ENCODE measurements around the gene TACSTD2. TPM values are rescaled to one million over a fixed set of nuclear protein-coding genes. Genes with fewer than 3 reads are reported as not detected.
"Not testable (repeated sequence)": the region's sequence is repeated elsewhere in the genome, so short reads cannot be mapped to it uniquely, and the experiment has no call there.

Gene TACSTD2
- total RNA-seq, 1 experiment from 2014 or later = 12.2 TPM

DNA sequence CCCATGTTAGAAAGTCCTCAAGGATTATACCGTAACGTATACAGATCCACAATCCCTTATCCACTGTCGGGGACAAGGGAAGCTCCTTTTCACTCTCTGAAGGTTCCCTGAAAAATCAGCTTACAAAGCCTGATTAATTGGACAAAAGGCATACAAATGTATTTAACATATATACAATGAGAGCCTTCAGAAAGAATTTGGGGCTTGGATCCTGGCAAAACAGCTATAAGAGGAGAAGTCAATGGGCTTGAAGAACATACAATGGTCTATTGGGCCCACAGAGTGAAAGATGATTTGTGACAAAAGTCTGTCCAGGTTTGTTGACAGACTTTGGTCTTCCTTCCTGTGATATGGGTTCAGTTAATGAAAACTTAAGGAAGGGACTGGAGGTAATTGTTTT is 10.7 kb downstream of the TACSTD2 start:
- ChIA-PET POLR2A (no interaction called here), CTCF (no interaction called here), RAD21 (ENCODE audit: low non-redundant PET in 1 of 2, low total read pairs in 2 of 2, uncharacterized antibody in 2 of 2, unreplicated experiment in 2 of 2) (no interaction called here)
- H3K79me2 ChIP-seq (ENCODE audit: insufficient read depth, low read length) = no peaks in the 10 kb centered on the region
- intact Hi-C loops (cut with micrococcal nuclease) = no loop called here
- no peak overlapping the region for H2AFZ ChIP-seq (ENCODE audit: low read depth, low read length, poor library complexity, severe bottlenecking)
- H3K9me3 ChIP-seq (ENCODE audit: control insufficient read depth in 1 of 2, insufficient read depth in 1 of 2, low read depth in 1 of 2, low read length in 2 of 2) = no peaks in the 10 kb centered on the region
- H3K9ac ChIP-seq (ENCODE audit: low read length) = no peak overlapping the region
- TF ChIP-seq, protein P1, sequence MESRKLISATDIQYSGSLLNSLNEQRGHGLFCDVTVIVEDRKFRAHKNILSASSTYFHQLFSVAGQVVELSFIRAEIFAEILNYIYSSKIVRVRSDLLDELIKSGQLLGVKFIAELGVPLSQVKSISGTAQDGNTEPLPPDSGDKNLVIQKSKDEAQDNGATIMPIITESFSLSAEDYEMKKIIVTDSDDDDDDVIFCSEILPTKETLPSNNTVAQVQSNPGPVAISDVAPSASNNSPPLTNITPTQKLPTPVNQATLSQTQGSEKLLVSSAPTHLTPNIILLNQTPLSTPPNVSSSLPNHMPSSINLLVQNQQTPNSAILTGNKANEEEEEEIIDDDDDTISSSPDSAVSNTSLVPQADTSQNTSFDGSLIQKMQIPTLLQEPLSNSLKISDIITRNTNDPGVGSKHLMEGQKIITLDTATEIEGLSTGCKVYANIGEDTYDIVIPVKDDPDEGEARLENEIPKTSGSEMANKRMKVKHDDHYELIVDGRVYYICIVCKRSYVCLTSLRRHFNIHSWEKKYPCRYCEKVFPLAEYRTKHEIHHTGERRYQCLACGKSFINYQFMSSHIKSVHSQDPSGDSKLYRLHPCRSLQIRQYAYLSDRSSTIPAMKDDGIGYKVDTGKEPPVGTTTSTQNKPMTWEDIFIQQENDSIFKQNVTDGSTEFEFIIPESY (IDR thresholded peaks at IDR 0.05; ENCODE audit: extremely low read depth, insufficient replicate concordance, low read length) = no peak
- TF ChIP-seq ELF1 (IDR thresholded peaks at IDR 0.05; ENCODE audit: borderline replicate concordance, low read depth) = no peak
- TF ChIP-seq, protein P2, sequence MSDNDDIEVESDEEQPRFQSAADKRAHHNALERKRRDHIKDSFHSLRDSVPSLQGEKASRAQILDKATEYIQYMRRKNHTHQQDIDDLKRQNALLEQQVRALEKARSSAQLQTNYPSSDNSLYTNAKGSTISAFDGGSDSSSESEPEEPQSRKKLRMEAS (IDR thresholded peaks at IDR 0.05) = no peak
- no peak for TF ChIP-seq ZFX (IDR thresholded peaks at IDR 0.05)
- no peak for TF ChIP-seq TCF7L2 (IDR thresholded peaks at IDR 0.05; ENCODE audit: borderline replicate concordance, extremely low read depth, insufficient read depth, insufficient read length)
- no peak for TF ChIP-seq RAD21 (IDR thresholded peaks at IDR 0.05; ENCODE audit: low read depth)
- TF ChIP-seq YY1 (IDR thresholded peaks at IDR 0.05; ENCODE audit: extremely low read depth, insufficient replicate concordance, low read depth, low read length) = no peak
- TF ChIP-seq, protein P3, sequence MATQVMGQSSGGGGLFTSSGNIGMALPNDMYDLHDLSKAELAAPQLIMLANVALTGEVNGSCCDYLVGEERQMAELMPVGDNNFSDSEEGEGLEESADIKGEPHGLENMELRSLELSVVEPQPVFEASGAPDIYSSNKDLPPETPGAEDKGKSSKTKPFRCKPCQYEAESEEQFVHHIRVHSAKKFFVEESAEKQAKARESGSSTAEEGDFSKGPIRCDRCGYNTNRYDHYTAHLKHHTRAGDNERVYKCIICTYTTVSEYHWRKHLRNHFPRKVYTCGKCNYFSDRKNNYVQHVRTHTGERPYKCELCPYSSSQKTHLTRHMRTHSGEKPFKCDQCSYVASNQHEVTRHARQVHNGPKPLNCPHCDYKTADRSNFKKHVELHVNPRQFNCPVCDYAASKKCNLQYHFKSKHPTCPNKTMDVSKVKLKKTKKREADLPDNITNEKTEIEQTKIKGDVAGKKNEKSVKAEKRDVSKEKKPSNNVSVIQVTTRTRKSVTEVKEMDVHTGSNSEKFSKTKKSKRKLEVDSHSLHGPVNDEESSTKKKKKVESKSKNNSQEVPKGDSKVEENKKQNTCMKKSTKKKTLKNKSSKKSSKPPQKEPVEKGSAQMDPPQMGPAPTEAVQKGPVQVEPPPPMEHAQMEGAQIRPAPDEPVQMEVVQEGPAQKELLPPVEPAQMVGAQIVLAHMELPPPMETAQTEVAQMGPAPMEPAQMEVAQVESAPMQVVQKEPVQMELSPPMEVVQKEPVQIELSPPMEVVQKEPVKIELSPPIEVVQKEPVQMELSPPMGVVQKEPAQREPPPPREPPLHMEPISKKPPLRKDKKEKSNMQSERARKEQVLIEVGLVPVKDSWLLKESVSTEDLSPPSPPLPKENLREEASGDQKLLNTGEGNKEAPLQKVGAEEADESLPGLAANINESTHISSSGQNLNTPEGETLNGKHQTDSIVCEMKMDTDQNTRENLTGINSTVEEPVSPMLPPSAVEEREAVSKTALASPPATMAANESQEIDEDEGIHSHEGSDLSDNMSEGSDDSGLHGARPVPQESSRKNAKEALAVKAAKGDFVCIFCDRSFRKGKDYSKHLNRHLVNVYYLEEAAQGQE (IDR thresholded peaks at IDR 0.05; ENCODE audit: low read depth) = no peak
- no peak for TF ChIP-seq SIN3A (IDR thresholded peaks at IDR 0.05; ENCODE audit: low read depth)
- TF ChIP-seq SRF (IDR thresholded peaks at IDR 0.05; ENCODE audit: low read depth) = no peak
- TF ChIP-seq SP1 (IDR thresholded peaks at IDR 0.05; ENCODE audit: low read depth) = no peak
- peaks cover 0 to 2% of the 10 kb centered on the region in 2 experiments; a peak in 1 of 4 replicates for H3K4me1 ChIP-seq (ENCODE audit: control insufficient read depth in 1 of 2, insufficient read depth in 2 of 2, low read length in 2 of 2)
- H3K27ac ChIP-seq (ENCODE audit: low read depth, low read length) = no peak overlapping the region
- no peaks in the 10 kb centered on the region for H4K20me1 ChIP-seq (ENCODE audit: insufficient read depth)
- DNase-seq (ENCODE audit: low read depth, low spot score) = no peak
- no peak overlapping the region for H3K4me3 ChIP-seq (replicated peaks in 1 of 2; ENCODE audit: low read depth in 1 of 2, low read length in 2 of 2)
- no TSS peak for BruUV-seq (replicated peaks)
- H3K36me3 ChIP-seq (ENCODE audit: control insufficient read depth in 1 of 2, insufficient read depth in 2 of 2, low read length in 2 of 2) = no peaks in the 10 kb centered on the region
- ATAC-seq = no peak
- no peak overlapping the region for H3K4me2 ChIP-seq (ENCODE audit: low read length)
- H3K27me3 ChIP-seq (ENCODE audit: insufficient read depth, low read length) = no peaks in the 10 kb centered on the region
- no peaks in the 10 kb centered on the region for H3K9me2 ChIP-seq (ENCODE audit: insufficient read depth)

DNA sequence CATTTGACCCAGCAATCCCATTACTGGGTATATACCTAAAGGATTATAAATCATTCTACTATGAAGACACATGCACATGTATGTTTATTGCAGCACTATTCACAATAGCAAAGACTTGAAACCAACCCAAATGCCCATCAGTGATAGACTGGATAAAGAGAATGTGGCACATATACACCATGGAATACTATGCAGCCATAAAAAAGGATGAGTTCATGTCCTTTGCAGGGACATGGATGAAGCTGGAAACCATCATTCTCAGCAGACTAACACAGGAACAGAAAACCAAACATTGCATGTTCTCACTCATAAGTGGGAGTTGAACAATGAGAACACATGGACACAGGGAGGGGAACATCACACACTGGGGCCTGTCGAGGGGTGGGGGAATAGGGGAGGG is 13.3 kb downstream of the TACSTD2 start:
- H3K9me2 ChIP-seq (ENCODE audit: insufficient read depth); H3K4me2 ChIP-seq (ENCODE audit: low read length); H3K27me3 ChIP-seq (ENCODE audit: insufficient read depth, low read length); intact Hi-C loops (cut with micrococcal nuclease); H3K79me2 ChIP-seq (ENCODE audit: insufficient read depth, low read length); H3K9me3 ChIP-seq (ENCODE audit: control insufficient read depth in 1 of 2, insufficient read depth in 1 of 2, low read depth in 1 of 2, low read length in 2 of 2); H3K36me3 ChIP-seq (ENCODE audit: control insufficient read depth in 1 of 2, insufficient read depth in 2 of 2, low read length in 2 of 2); H3K4me3 ChIP-seq (replicated peaks in 1 of 2; ENCODE audit: low read depth in 1 of 2, low read length in 2 of 2); RAD21 ChIA-PET (ENCODE audit: low non-redundant PET in 1 of 2, low total read pairs in 2 of 2, uncharacterized antibody in 2 of 2, unreplicated experiment in 2 of 2); POLR2A ChIA-PET; H3K27ac ChIP-seq (ENCODE audit: low read depth, low read length); BruUV-seq (replicated peaks); H3K4me1 ChIP-seq (ENCODE audit: control insufficient read depth in 1 of 2, insufficient read depth in 2 of 2, low read length in 2 of 2); CTCF ChIA-PET; H2AFZ ChIP-seq (ENCODE audit: low read depth, low read length, poor library complexity, severe bottlenecking); DNase-seq (ENCODE audit: low read depth, low spot score); H4K20me1 ChIP-seq (ENCODE audit: insufficient read depth); ATAC-seq; H3K9ac ChIP-seq (ENCODE audit: low read length): not testable (repeated sequence)
